OCI-LY7 (cell line): ENCODE results near the gene TTC7B.

Experiments used
- CTCF ChIP-seq: fragments of 200-600 bp; sonication (generic); conservative IDR thresholded peaks from 2 replicates; pipeline ENCODE4 v1.5.1; 2014; ENCODE audit warnings: mild to moderate bottlenecking, antibody characterized with exemption, low read length, moderate library complexity, mixed read lengths
- EZH2phosphoT487 ChIP-seq: fragments of 200-600 bp; sonication (generic); IDR thresholded peaks from 2 replicates; pipeline ENCODE4 v1.6.1; 2018; ENCODE audit warnings: low read depth, borderline replicate concordance, mild to moderate bottlenecking, mixed run types, antibody characterized with exemption, low read length, moderate library complexity, mixed read lengths

- TF ChIP-seq CTCF = no peak
- TF ChIP-seq EZH2phosphoT487 = no peak
Measured at GRCh38 chr14:90742252-90742651, 74.0 kb downstream of the TTC7B start.
